Measurements from ENCODE around the gene YIF1B. TPM values are rescaled to one million over a fixed set of nuclear protein-coding genes. Genes with fewer than 3 reads are reported as not detected.

The YIF1B gene
- total RNA-seq, 2 donors from 2014 or later, result 28.8 to 58.3 TPM

- peak overlapping the region; percentile 62 for H3K4me3 ChIP-seq
- H3K27ac ChIP-seq, result no peak overlapping the region
- peaks cover 2% of the 10 kb centered on the region for H3K4me1 ChIP-seq
- H3K9ac ChIP-seq (ENCODE audit: low read depth in 2 of 2, low read length in 2 of 2), result peak overlapping the region; percentile 34 to 47
- TF ChIP-seq CTCF (IDR thresholded peaks at IDR 0.05), result no peak
- H3K27me3 ChIP-seq, result peaks cover 4% of the 10 kb centered on the region
- no peaks in the 10 kb centered on the region for H3K36me3 ChIP-seq
- no peaks in the 10 kb centered on the region for H3K9me3 ChIP-seq
- DNase-seq, result no peak
- intact Hi-C loops (cut with DNase I), result no loop called here
These were observed 45.3 kb upstream of the YIF1B start for GRCh38 chr19:38360839-38361631.

DNA sequence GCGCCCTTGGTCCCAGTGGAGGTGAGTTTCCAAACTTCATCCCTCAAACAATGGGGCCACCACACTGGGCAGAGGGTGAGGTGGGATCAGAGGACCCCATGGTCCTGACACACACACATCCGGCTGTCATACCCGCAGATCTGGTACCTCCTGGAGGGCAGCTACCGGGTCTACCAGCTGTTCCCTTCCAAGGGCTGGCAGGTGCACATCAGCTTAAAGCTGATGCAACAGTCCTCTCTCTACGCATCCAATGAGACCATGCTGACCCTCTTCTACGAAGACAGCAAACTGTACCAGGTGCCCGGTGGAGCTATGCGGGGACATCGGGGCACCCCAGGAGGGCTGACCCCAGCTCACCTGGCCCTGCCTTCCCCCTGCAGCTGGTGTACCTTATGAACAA lies 44.6 kb upstream of the YIF1B start:
- DNase-seq, result no peak

DNA sequence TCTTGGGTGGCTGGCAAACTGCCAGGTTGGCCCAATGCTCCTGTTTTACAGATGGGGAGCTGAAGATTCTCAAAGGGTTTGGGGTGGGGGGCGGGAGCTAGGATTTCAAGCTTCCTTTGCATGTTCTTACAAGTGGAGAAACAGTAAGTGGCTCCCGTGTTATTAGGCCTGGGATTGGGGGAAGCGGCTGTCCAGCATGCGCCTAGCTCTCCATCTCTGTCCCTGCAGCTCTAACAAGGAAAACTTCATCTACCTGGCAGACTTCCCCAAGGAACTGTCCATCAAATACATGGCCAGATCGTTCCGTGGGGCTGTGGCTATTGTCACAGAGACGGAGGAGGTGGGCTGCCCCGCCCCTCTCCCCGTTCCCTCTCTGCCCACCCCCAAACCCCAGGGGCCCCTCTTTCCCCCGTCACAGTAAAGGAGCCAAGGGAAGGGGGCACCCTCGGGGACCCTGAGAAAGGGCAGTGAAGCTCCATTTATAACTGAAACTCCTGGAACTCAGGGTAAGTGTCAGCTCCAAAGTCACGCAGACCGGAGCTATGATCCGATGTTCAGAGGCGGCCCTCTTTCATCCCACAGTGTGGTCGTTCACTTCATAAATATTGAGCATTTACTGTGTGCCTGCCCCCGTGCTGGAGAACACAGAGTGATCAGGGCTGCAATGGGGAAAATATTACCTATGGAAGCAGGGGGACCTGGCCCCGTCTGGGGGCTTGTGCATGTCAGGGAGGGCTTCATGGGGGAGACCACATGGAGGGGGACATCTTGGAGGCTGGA lies 43.7 kb upstream of the YIF1B start:
- no peak overlapping the region for H3K9ac ChIP-seq (ENCODE audit: low read depth in 2 of 2, low read length in 2 of 2)
- H3K4me1 ChIP-seq, result peaks cover 2% of the 10 kb centered on the region
- no peak for TF ChIP-seq CTCF (IDR thresholded peaks at IDR 0.05)
- no peak overlapping the region for H3K4me3 ChIP-seq
- intact Hi-C loops (cut with DNase I), result no loop called here
- H3K9me3 ChIP-seq, result no peaks in the 10 kb centered on the region
- peaks cover 4% of the 10 kb centered on the region for H3K27me3 ChIP-seq
- H3K27ac ChIP-seq, result no peak overlapping the region
- no peaks in the 10 kb centered on the region for H3K36me3 ChIP-seq
- no peak for DNase-seq

More for the DNA sequence above, 44.6 kb upstream of the YIF1B start:
- Histone ChIP-seq H3K4me3 (no peak overlapping the region), H3K27me3 (peaks cover 4% of the 10 kb centered on the region), H3K27ac (no peak overlapping the region), H3K9ac (ENCODE audit: low read depth in 2 of 2, low read length in 2 of 2) (no peak overlapping the region), H3K9me3 (no peaks in the 10 kb centered on the region), H3K4me1 (peaks cover 2% of the 10 kb centered on the region), H3K36me3 (no peaks in the 10 kb centered on the region)
- no peak for TF ChIP-seq CTCF (IDR thresholded peaks at IDR 0.05)
- intact Hi-C loops (cut with DNase I), result no loop called here

DNA sequence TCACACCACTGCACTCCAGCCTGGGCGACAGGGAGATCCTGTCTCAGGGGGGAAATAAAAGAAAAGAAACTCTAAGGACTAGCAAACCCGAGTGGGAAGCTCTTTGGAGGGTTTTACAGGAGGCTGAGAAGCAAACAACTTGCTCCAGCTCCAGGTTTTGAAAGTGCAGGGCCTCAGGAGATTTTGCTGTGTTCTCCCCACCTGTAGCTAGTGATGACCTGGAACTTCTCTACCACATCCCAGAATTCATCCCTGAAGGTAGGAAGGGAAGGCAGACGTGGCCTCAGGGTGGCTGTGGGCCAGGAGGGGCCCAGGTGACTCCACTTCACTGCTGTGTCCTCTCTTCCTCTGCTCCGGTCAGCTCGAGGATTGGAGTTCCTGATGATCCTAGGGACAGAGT lies 42.3 kb upstream of the YIF1B start:
- Histone ChIP-seq H3K9me3 (no peaks in the 10 kb centered on the region), H3K27ac (no peak overlapping the region), H3K27me3 (peaks cover 4% of the 10 kb centered on the region), H3K9ac (ENCODE audit: low read depth in 2 of 2, low read length in 2 of 2) (no peak overlapping the region), H3K4me3 (no peak overlapping the region), H3K4me1 (peaks cover 2% of the 10 kb centered on the region), H3K36me3 (no peaks in the 10 kb centered on the region)
- intact Hi-C loops (cut with DNase I), result no loop called here
- DNase-seq, result no peak
- TF ChIP-seq CTCF (IDR thresholded peaks at IDR 0.05), result no peak

GRCh38 chr19:38355728-38356725 lies 40.3 kb upstream of the YIF1B start:
- no peak overlapping the region for H3K27ac ChIP-seq
- H3K27me3 ChIP-seq, result peaks cover 4% of the 10 kb centered on the region
- intact Hi-C loops (cut with DNase I), result no loop called here
- no peak overlapping the region for H3K9ac ChIP-seq (ENCODE audit: low read depth in 2 of 2, low read length in 2 of 2)
- no peaks in the 10 kb centered on the region for H3K36me3 ChIP-seq
- no peaks in the 10 kb centered on the region for H3K9me3 ChIP-seq
- no peak for DNase-seq
- H3K4me3 ChIP-seq, result no peak overlapping the region
- TF ChIP-seq CTCF (IDR thresholded peaks at IDR 0.05), result no peak
- no peaks in the 10 kb centered on the region for H3K4me1 ChIP-seq

All from colonic mucosa (tissue), 4 donors.